ENCODE data around the gene SLC4A9.

Gene SLC4A9

GRCh38 chr5:140362875-140363630 is 3.1 kb downstream of the SLC4A9 start:
- no peak for DNase-seq

- DNase-seq, result no peak
These were observed 3.9 kb downstream of the SLC4A9 start for GRCh38 chr5:140363631-140364471.

GRCh38 chr5:140364472-140364765 is 4.4 kb downstream of the SLC4A9 start:
- no peak for DNase-seq

- no peak for DNase-seq
These were observed 5.3 kb downstream of the SLC4A9 start for GRCh38 chr5:140365282-140365681.

- DNase-seq, result no peak
These were observed 5.9 kb downstream of the SLC4A9 start for GRCh38 chr5:140365941-140366340.

GRCh38 chr5:140366589-140367255 is 6.7 kb downstream of the SLC4A9 start:
- no peak for DNase-seq

- no peak for DNase-seq
These were observed 7.4 kb downstream of the SLC4A9 start for GRCh38 chr5:140367256-140368013.

GRCh38 chr5:140371356-140372151 is 11.6 kb downstream of the SLC4A9 start:
- DNase-seq, result no peak

GRCh38 chr5:140372971-140373487 is 13.0 kb downstream of the SLC4A9 start:
- peak; percentile 13 for DNase-seq

GRCh38 chr5:140381351-140381750 is 21.4 kb downstream of the SLC4A9 start:
- no peak for DNase-seq

GRCh38 chr5:140381972-140382371 is 22.0 kb downstream of the SLC4A9 start:
- no peak for DNase-seq

- DNase-seq, result no peak
These were observed 22.9 kb downstream of the SLC4A9 start for GRCh38 chr5:140382866-140383265.

GRCh38 chr5:140383300-140383699 is 23.3 kb downstream of the SLC4A9 start:
- no peak for DNase-seq

GRCh38 chr5:140388052-140388451 is 28.1 kb downstream of the SLC4A9 start:
- no peak for DNase-seq

GRCh38 chr5:140391312-140391711 is 31.3 kb downstream of the SLC4A9 start:
- no peak for DNase-seq

- DNase-seq, result no peak
These were observed 31.7 kb downstream of the SLC4A9 start for GRCh38 chr5:140391732-140392131.

GRCh38 chr5:140393738-140394137 is 33.7 kb downstream of the SLC4A9 start:
- DNase-seq, result no peak

- no peak for DNase-seq
These were observed 38.4 kb downstream of the SLC4A9 start for GRCh38 chr5:140398379-140398811.

- DNase-seq, result no peak
These were observed 40.2 kb downstream of the SLC4A9 start for GRCh38 chr5:140399979-140400729.

GRCh38 chr5:140400730-140401361 is 40.9 kb downstream of the SLC4A9 start:
- DNase-seq, result peak; percentile 77

All from NCI-H524 treated with DMSO at 0.1 percent for 48 hours (cell line).